Bronchial epithelial cell (primary cell): ENCODE data around the gene MYH10. TPM values are rescaled to one million over a fixed set of nuclear protein-coding genes. Genes with fewer than 3 reads are reported as not detected.

ENCODE experiments used
- DNase-seq: peaks from one replicate; pipeline ENCODE4 v3.0.0-alpha.2; 2010; ENCODE audit warnings: low read depth
- FAIRE-seq: peaks from 2 replicates; lab custom pipeline; 2011; peaks lifted over from hg19 to GRCh38; lab: Jason Lieb, UNC
- H3K27me3 ChIP-seq: 2 replicates; pipeline ENCODE4 v1.5.1; 2011; ENCODE audit warnings: low read length; ENCODE audit not compliant: control insufficient read depth, insufficient read depth
- H3K36me3 ChIP-seq: 2 replicates; pipeline ENCODE4 v1.5.1; 2011; ENCODE audit warnings: low read length; ENCODE audit not compliant: control insufficient read depth, insufficient read depth
- H3K4me3 ChIP-seq: 2 replicates; pipeline ENCODE4 v1.5.1; 2011; ENCODE audit warnings: mild to moderate bottlenecking, low read depth, low read length, control low read depth
- total RNA-seq: library from RNA; depleted of rRNA; stranded (reverse); fragments of >200 nt; gene quantifications from 2 replicates; pipeline ENCODE4 v1.2.1, GENCODE V29; 2014
- TF ChIP-seq, protein P1 (sequence below): IDR thresholded peaks from 2 replicates; pipeline ENCODE4 v1.5.1; 2011; ENCODE audit warnings: mild to moderate bottlenecking, moderate library complexity, low read length, control low read depth, inconsistent platforms; ENCODE audit not compliant: insufficient read depth, severe bottlenecking

The MYH10 gene
- total RNA-seq, 1 donor from 2014 or later = 31.6 TPM

DNA sequence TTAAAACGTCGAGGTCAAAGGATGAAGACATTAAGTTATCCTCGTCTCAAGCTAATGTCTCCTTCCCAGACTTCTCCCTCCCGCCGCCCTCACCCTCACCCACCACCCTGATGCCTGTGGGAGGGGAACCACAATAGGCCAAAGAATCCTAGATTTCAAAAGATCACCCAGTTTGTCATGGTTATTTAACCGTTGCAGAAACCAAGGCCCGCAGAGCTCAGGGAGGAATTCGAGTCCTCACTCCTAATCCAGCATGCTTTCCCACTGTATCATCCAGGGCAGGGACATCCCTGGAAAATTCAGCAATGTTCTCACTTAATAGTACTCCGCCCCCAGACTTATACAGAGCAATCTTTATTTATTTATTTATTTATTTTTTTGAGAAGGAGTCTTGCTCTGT lies 41.8 kb upstream of the MYH10 start:
- Histone ChIP-seq H3K4me3 (no peak overlapping the region), H3K36me3 (no peaks in the 10 kb centered on the region), H3K27me3 (no peaks in the 10 kb centered on the region)
- DNase-seq (no peak), FAIRE-seq (no peak)
- TF ChIP-seq, protein P1, sequence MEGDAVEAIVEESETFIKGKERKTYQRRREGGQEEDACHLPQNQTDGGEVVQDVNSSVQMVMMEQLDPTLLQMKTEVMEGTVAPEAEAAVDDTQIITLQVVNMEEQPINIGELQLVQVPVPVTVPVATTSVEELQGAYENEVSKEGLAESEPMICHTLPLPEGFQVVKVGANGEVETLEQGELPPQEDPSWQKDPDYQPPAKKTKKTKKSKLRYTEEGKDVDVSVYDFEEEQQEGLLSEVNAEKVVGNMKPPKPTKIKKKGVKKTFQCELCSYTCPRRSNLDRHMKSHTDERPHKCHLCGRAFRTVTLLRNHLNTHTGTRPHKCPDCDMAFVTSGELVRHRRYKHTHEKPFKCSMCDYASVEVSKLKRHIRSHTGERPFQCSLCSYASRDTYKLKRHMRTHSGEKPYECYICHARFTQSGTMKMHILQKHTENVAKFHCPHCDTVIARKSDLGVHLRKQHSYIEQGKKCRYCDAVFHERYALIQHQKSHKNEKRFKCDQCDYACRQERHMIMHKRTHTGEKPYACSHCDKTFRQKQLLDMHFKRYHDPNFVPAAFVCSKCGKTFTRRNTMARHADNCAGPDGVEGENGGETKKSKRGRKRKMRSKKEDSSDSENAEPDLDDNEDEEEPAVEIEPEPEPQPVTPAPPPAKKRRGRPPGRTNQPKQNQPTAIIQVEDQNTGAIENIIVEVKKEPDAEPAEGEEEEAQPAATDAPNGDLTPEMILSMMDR = no peak

DNA sequence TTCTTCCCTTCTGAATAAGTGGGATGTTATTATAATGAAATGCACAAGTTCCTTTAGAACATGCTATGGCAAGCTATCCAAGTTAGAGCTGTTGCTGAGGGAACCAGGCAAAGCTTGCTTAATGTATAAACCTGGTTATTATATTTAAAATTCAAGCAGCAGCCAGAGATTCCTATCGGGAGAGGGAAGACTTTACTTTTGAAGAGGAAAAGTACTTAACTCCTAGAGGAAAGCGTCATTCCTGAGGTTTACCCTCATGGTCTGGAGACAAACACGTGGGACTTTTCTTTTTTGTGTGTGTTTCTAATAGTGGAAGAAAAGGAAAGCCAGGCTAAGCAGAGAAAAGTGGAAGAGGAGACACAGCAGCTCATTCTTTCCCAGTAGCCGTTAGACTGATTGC lies 39.9 kb upstream of the MYH10 start:
- Histone ChIP-seq H3K4me3 (no peak overlapping the region), H3K36me3 (no peaks in the 10 kb centered on the region), H3K27me3 (no peaks in the 10 kb centered on the region)
- TF ChIP-seq, protein P1 = no peak
- FAIRE-seq = no peak
- no peak for DNase-seq

DNA sequence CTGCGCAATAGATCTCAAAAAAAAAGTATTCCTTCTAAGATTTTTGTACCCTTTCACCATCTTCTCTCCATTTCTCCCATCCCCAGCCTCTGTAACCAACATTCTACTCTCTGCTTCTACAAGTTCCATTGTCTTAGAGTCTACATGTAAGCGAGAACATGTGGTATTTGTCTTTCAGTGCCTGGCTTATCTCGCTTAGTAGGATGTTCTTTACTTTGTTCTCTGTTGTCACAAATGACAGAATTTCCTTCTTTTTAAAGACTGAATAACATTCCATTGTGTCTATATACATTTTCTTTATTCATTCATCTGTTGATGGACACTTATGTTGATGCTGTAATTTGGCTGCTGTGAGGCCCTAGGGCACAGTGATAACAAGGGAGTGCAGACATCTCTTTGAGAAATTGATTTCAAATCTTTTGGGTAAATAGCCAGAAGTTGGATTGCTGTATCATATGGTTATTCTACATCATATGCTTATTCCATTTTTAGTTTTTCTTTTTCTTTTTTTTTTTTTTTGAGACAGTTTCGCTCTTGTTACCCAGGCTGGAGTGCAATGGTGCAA lies 37.7 kb upstream of the MYH10 start:
- no peaks in the 10 kb centered on the region for H3K36me3 ChIP-seq
- DNase-seq (no peak), FAIRE-seq (no peak)
- H3K4me3 ChIP-seq = no peak overlapping the region
- H3K27me3 ChIP-seq = no peaks in the 10 kb centered on the region
- TF ChIP-seq, protein P1 = no peak

DNA sequence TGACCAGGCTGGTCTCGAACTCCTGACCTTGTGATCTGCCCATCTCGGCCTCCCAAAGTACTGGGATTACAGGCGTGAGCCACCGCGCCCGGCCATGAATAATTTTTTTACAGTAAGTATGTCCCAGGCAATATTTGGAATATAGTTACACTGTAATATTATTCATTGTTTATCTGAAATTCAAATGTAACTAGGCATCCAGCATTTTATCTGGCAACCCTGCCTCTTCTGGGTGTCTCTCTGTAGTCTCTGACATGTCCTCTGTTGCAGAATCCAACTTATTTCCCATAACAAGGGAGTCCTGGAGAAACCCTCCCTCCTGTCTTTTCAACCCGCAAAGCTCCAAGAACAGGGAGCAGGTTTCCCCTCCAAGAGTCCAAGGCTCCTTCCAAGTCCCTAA lies 36.9 kb upstream of the MYH10 start:
- TF ChIP-seq, protein P1 = no peak
- DNase-seq (no peak), FAIRE-seq (no peak)
- no peaks in the 10 kb centered on the region for H3K27me3 ChIP-seq
- H3K36me3 ChIP-seq = no peaks in the 10 kb centered on the region
- H3K4me3 ChIP-seq = no peak overlapping the region

DNA sequence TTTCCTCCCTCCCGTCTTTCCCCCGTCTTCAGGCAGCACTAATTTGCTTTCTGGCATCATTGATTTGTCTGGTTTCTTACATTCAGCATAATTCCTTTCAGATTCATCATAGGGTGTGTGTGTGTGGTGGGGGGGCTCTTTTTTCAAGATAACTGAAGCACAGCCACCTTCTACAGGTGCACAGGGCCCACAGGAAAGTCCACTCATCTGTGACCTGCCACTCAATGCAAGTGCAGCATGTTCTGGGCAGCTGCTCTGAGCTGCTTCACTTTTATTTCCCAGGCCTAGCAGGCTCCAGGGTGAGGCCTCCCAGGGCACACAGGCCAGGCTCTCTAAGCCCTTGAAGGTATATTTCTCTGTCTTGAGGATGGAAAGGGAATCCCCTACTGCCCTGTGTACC lies 35.2 kb upstream of the MYH10 start:
- no peak for FAIRE-seq

More for the DNA sequence above, 35.2 kb upstream of the MYH10 start:
- TF ChIP-seq, protein P1 = no peak
- Histone ChIP-seq H3K27me3 (no peaks in the 10 kb centered on the region), H3K36me3 (no peaks in the 10 kb centered on the region), H3K4me3 (no peak overlapping the region)
- DNase-seq = no peak
